GM19372 (cell line): ENCODE data around the gene VKORC1L1.

Experiments used
- ATAC-seq: cut with Tn5 transposase; IDR thresholded peaks from one replicate; pipeline ENCODE4 v1.9.1; 2021; ENCODE audit warnings: mild to moderate bottlenecking, low read depth, moderate library complexity; ENCODE audit not compliant: unreplicated experiment

VKORC1L1 gene

GRCh38 chr7:66007232-66007631 lies 134.4 kb downstream of the VKORC1L1 start:
- ATAC-seq, result no peak
